ENCODE data around the gene SLC6A18.

SLC6A18 gene, protein sequence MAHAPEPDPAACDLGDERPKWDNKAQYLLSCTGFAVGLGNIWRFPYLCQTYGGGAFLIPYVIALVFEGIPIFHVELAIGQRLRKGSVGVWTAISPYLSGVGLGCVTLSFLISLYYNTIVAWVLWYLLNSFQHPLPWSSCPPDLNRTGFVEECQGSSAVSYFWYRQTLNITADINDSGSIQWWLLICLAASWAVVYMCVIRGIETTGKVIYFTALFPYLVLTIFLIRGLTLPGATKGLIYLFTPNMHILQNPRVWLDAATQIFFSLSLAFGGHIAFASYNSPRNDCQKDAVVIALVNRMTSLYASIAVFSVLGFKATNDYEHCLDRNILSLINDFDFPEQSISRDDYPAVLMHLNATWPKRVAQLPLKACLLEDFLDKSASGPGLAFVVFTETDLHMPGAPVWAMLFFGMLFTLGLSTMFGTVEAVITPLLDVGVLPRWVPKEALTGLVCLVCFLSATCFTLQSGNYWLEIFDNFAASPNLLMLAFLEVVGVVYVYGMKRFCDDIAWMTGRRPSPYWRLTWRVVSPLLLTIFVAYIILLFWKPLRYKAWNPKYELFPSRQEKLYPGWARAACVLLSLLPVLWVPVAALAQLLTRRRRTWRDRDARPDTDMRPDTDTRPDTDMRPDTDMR

DNA sequence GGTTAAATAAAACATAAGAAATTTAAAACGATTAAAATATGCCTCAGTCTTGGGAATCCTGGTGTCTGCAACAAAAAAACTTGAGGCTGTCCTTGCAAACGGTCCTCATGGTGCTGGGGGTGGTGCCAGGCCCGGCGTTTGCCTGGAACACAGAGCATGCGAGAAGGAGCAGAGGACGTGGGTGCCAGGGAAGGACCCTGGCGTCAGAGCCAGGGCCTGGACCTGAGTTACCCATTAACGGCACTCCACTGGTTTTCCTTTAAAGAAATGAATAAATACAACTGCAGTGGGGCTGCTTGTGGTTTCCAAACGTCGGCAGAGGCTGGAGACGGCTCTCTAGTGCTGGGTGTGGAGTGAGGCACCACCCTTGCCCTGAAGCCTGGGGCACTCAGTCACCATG, at the start of gene SLC6A18:
Gene SLC6A18 (plus strand): TSS at position 301 of the 400 bp plus-strand sequence. CDS start 97 bp downstream, at position 398.
- no peak for DNase-seq (ENCODE audit: low read depth)

DNA sequence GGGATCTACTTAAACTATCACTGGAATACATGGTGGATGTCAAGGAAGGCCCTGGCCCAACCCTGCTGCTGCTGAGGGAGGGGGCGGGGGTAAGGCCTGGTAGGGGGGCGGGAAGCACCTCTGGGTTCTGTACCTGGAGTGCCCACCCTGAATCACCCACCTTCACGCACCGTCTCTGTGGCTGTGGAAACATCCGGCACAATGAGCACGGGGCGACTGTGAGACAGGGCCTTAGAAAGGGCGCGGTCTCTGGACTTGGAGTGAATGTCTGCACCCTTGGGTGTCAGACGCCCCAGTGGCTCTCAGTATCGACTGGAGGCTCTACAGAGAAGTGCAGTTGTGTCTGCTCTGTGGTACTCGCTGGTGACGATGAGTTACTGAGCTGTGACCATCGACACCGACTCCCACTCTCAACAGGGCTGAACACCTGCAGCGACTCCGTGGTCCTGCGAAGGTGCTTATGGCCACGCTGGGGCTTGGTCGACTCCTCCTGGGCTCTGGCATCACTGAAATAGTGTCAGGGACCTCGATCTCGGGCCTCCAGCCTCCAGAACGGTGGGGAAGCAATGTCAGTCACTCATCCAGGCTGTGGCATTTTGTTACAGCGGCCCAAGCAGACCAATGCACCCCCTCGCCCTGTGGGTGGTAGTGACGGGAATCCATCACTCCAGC, 49.2 kb upstream of the SLC6A18 start:
- no peak for DNase-seq (ENCODE audit: low read depth)

DNA sequence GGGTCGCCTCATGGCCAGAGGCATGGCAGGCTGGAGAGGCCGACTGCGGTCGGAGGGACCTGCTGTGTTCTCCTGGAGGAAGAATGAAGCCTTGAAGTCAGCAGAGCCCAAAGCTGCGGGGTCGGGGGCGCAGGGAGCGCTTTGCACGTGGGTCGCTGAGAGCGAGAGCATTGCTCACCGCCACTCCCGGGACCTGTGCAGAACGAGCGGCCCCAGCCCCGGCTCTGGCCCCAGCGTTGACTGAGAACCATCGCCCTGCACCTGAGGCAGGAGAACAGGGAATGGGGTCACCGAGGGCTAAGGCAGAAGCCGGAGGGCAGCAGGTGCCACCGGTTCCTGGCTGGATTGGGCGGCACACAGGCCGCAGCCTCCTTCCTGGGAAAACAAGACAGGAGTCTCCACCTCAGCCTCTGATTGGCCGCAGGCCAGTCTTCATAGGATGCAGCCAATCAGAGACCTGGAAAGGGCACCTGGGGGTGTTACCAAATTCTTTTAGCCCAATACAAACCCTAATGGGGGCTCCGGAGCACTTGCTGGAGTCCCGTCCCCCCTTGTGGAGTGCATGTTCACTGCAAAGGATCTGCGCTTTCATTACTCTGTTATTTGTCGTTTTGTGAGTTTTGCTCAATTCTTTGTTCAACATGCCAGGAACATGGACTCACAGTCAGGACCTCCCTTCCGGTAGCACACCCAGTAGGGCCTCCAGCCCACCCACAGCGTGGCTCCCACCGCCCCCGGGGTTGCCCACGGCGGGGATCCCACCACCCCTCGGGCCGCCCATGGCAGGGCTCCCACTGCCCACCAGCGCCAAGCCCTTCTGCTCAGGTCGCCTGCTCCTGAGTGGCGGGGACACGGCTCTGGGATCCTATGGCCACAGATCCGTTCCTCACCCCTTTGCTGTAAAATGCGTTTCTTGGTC, 48.4 kb upstream of the SLC6A18 start:
- no peak for DNase-seq (ENCODE audit: low read depth)

DNA sequence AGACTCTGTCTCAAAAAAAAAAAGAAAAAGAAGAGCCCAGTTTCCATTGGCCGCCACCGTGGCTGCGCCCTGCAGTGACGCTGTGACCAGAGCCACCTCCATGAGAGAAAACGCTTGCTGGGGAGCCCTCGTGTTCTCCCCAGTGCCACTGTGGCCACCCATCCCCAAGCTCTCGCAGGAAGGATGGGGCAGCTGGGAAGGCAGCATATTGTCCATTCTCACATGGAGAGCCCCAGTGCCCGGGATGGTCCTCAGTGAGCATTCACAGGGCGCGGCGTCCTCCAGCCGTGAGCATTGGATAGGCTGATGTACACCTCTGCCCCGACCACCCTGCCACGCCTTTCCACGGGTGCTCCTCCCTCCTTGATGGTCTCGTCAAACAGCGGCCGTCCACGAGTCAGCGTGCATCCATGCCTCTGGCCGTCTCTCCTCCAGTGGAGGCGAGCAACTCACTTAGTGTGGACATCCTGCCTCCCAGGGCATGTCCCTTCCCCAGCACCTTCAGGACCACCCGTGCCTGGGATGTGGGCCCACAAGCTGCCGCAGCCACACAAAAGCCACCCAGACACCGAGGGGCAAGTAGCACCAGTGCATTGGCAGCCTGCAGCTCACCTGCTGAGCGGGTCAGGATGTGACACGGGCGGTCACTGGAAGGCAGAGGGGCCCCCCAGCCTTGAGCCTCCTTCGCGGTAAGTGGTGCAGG, 47.2 kb upstream of the SLC6A18 start:
- no peak for DNase-seq (ENCODE audit: low read depth)

DNA sequence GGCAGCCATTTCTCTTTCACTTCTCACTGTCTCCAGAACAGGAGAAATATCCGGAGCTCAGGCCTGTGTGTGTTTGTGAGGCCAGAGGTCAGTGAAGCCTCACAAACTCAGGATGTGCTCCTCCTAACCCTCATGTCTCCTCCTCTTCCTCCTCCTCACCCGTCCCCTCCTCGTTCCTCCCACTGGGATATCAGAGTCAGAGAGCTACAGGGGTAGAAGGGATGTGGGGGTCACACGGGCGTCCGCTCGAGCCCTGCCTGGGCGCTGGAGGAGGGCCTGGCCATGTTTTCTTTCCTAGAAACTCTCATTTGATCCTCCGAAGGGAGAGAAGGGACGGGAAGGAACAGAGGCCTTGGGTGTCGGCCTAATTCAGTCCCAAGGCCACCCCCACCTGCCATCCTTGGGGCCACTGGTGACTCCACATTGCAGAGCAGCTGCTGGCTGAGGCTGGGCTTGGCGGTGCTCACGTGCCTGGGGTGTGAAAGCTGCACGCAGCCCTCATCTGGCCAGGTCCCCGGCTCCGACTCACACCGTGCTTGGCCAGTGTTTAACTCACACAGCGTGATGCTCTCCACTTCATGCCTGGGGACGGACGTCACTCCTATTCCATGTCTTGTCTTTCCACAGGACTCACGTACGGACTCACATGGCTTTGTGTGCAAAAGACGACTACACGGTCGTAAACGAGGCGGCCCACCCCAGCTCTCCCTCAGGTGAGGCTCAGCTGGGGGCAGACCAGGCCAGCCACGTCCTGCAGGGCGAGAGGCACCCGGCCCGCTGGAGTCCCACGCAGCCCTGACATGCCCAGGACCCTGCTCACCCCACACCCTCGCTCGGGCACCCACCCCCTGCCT, 46.4 kb upstream of the SLC6A18 start:
- no peak for DNase-seq (ENCODE audit: low read depth)

DNA sequence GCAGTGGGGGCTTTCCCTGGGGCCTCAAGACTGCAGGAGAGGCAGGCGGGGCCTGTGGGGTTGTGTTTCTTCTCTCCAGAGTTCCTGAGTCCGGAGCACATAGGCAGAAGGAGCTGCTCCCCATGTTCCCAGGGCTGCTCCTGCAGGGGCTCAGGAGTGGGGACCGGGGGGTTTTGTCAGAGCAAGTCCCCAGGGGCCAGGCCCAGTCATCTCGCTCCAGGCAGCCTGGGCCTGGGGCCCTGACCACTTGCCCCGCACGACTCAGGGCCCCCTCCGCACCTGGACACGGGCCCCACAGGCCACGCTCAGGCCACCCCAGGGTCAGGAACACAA, 45.8 kb upstream of the SLC6A18 start:
- DNase-seq (ENCODE audit: low read depth) = no peak

DNA sequence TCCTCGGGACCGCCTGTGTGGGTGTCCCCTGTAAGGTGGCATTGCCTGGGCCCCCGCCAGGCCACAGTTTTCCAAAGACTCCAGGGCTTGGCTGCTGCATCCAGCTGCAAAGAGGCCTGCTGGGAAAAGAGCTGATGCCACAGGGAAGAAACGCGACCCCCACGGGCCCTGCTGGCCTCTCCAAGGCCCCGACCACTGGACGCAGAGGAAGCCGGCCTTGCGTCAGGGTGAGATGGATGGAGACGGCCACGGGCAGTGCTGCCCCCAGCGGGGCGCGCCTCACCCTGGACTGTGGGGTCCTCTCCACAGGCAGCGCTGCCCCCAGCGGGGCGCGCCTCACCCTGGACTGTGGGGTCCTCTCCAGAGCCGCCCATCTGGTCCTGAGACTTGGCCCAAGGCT, 45.1 kb upstream of the SLC6A18 start:
- DNase-seq (ENCODE audit: low read depth) = no peak

DNA sequence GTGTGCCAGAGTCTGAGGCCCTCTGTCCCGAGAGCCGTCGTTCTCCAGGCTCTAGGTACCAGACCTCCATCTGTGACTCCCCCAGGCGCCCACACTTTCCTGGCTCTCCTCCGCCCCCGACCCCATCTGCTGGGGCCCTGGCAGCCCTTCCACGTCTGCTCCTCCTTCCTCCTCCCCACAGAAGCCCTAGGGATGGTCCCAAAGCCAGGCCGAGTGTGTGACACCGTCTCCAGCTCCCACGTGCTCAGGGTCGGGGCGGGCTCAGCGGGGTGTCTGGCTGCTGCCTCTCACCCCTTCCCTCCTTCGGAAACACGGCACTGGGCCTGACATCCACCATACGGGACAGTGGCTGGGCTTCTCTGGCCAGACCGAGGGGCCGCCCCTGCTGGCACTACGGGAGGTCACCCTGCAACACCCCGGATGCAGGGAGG, 44.3 kb upstream of the SLC6A18 start:
- no peak for DNase-seq (ENCODE audit: low read depth)

DNA sequence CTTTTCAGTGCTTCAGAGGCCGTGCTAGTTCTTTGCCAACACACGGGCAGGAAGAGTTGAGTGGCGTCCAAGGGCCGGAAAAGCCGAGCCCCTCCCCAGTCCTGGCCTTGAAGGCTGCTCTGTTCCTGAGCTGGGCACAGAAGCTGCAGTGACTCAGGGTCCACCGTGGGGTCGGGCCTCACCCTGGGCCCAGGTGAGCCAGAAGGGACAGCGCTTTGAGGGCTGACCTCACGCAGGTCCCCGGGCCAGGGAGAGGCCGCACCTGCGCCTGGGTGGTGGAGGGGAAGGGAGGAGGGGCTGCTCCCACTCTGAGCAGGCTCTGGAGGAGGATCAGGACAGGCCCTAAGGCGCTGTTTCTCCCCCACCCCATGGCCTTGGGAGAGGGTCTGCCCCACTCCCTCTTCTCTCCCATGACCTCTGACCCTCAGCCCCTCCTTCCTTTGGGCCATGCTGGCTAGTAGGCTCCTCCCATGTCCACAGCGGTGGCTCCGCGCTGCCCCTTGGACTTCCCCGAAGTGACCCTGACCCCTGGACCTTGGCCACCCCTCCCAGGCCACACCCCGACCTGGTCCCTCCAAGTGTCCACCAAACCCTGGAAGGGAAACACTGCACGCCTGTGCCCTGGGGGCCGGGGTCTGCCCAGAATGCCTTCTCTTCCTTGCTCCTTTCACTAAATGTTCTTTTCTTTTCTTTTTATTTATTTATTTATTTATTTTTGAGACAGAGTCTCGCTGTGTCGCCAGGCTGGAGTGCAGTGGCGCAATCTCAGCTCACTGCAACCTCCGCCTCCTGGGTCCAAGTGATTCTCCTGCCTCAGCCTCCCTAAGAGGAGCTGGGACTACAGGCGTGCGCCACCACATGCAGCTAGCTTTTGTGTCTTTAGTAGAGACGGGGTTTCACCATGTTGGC, 43.5 kb upstream of the SLC6A18 start:
- DNase-seq (ENCODE audit: low read depth) = no peak

DNA sequence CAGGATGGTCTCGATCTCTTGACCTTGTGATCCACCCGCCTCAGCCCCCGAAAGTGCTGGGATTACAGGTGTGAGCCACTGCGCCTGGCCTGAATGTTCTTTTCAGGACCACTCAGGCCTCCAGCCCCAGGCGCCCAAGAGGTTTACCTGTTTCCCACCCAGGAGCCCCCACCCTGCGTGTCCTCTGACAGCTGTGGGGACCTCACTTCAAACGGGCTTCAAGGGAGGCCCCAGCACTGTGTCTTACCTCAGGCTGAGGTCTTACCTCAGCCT, 42.9 kb upstream of the SLC6A18 start:
- no peak for DNase-seq (ENCODE audit: low read depth)

DNA sequence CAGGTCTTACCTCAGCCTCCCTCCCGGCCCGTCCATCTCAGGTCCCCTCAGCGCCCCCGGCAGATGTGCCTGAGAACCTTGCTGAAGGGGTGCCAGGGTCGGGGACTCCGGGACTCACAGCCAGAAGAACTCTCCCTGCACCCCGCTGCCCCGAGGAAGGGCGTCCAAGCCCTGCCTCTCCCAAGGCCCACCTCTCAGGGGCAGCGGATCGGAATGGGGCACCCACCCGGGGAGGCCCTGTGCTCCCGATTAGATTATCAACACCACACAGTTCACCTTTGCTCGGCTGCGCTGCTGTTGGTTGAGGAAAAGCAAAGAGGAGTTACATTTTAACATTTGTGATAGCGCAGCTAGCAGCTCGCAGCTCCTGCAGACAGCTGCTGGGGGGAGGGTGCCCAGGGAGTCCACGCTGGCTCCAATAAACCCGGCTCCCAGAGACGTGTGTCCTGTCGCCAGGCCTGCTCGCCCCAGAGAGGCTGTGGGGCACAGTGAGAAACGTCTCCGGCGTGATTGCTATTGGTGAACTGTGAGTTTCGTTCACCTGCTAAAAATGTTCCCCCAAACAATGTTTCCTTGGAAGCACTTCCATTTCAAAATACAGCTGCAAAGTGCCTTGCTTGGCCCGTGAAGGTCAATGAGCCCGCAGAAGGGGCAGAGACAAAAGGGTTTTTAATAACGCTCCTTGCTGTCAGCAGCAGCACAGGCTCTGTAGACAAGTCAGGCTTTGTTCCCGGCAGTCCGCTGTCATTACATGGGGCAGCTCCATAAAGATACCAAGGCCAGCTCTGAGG, 42.4 kb upstream of the SLC6A18 start:
- DNase-seq (ENCODE audit: low read depth) = no peak

DNA sequence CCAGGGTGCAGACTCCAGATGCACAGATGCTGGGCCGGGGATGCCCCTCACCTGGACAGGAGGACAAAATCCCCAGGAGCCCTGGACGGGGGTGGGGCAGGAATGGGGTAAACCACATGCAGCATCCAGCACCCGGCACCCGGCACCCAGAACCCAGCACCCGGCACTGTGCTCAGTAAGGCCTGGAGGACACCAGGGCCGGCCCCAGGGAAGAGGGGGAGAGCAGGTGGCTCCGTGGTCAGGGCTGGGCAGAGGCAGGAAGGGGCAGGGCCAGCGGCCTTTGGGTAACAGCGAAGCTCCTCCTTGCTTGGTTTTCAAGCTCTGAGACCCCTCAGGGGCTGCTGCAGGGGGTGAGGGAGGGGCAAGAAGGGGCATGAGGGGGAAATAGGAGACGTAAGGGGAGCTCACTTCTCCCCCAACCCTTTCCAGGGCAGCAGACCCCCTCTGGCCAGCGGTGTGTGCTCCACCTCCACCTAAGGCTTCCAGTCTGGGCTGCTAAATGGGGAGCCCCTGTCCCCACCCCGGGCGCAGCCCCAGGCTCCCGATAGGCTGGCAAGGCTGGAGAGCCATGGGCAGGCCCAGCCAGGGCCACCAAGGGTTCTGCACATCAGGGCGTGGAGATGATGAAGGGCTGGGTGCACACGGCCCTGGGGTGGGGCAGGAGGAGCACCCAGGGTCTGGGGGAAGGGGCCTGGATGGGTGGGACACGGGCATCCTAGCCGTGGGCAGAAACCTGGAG, 41.6 kb upstream of the SLC6A18 start:
- no peak for DNase-seq (ENCODE audit: low read depth)

DNA sequence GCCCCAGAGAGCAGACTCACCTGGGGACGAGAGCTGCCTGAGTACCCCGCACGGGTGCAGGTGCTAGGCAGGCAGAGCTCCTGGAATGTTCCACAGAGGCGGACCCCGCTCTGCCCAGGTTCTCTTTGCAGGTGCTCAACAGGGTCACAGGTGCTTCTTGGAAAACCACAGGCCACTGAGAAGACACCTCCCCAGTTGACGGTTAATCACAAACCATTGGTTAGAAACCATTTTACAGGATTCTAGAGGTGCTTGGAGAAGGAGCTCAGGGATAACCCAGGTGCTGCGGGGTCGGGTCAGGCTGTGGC, 41.1 kb upstream of the SLC6A18 start:
- DNase-seq (ENCODE audit: low read depth) = no peak

DNA sequence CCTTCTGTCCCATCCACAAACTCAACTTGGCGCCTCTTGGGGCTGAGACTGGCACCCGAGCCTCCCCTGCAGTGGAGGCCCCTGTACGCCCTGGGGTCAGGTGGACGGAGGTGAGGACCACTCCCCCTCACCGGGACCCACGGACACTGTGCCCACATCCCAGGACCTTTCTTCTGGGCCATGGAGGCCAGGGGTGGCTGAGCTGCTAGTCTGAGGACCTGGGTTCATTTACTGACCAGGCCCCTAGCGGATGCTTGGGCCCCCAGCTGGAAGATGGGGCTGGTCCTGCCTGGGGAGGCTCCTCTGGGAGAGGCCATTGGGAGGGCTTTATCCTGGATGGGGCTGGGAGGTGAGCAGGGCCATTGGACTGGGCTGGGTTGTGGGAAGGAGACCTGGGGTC, 40.7 kb upstream of the SLC6A18 start:
- no peak for DNase-seq (ENCODE audit: low read depth)

DNA sequence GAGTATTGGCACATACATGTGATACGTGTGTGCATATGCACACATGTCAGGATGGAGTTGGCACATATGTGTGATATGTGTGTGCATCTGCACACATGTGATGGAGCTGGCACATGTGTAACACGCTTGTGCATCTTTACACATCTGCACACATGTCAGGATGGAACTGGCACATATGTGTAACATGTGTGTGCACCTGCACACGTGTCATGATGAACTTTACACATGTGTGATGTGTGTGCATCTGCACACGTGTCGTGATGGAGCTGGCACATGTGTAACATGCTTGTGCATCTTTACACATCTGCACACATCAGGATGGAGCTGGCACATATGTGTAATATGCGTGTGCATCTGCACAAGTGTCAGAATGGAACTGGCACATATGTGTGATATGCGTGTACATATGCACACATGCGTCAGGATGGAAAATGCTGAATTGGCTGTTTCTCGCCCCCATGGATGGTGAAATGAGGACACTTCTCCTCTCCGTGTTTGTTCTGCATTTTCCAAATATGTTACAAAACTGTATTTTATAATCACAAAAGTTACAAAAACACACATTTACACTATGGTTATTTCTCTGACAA, 40.0 kb upstream of the SLC6A18 start:
- no peak for DNase-seq (ENCODE audit: low read depth)

DNA sequence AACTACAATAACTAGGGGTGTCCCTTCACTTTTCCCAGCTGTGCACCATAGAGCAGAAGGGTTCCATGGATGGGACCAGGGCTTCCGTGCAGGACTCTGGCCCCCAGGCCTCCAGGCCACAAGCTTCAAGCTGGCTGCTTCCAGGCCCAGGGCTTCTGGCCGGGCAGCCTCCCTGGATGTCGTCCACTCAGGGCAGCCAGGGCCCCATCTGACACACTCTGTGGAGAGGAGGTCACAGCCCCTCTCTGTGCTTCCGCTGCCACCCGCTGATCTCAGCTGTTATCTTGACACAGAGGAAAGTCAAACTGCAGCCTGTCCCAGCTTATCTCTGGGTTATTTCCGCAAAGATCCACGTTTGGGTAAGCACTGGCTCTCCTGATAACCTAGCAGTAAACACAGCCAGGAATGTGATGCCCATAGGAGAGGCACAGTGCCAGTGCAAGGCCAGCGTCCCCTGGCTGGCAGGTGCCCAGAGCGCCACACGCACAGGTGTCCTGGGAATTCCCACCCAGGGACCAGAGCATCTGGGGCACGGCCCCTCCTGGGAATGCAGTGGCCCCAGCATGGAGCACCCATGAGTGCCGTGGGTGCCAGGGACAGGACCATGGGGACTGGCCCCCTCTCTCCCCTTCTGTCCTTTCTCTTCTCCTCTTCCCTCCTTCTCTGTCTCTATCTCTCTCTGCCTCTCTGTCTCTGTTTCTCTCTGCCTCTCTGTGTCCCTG, 39.4 kb upstream of the SLC6A18 start:
- no peak for DNase-seq (ENCODE audit: low read depth)

Measured in amniotic epithelial cell (primary cell).